PC-3 (cell line): ENCODE data around the gene ESPNL. TPM values are rescaled to one million over a fixed set of nuclear protein-coding genes. Genes with fewer than 3 reads are reported as not detected.

Experiments used
- ATAC-seq: fragments of 200-7000 bp; cut with Tn5 transposase; 2 replicates; pipeline ENCODE4 v1.9.1; 2020; ENCODE audit warnings: mild to moderate bottlenecking, moderate library complexity
- BruUV-seq: library from RNA; stranded (reverse); fragments of 400-500 nt; replicated peaks from 2 replicates; lab custom pipeline; 2021; lab: Mats Ljungman, UMichigan
- CTCF ChIA-PET: fragments of 300-600 bp; sonication (Branson Sonifier 250); formaldehyde crosslinking; loops from one replicate; lab custom pipeline; 2022; ENCODE audit warnings: antibody characterized with exemption; lab: Charles Lee
- POLR2A ChIA-PET: fragments of 300-600 bp; sonication (Branson Sonifier 250); formaldehyde crosslinking; loops from one replicate; lab custom pipeline; 2022; ENCODE audit warnings: antibody characterized with exemption; ENCODE audit not compliant: unreplicated experiment; lab: Charles Lee
- DNase-seq: peaks from one replicate; pipeline ENCODE4 v3.0.0-alpha.2; 2015
- H2AFZ ChIP-seq: fragments of 300-600 bp; sonication (generic); 2 replicates; pipeline ENCODE4 v1.6.0; 2016; ENCODE audit warnings: antibody characterized with exemption, low read length
- H3F3A ChIP-seq: fragments of 300-600 bp; sonication (generic); one replicate; pipeline ENCODE4 v1.6.0; 2017; ENCODE audit warnings: antibody characterized with exemption, low read length, control low read depth, mild to moderate bottlenecking; ENCODE audit not compliant: unreplicated experiment
- H3K27ac ChIP-seq: fragments of 300-600 bp; sonication (generic); 2 replicates; pipeline ENCODE4 v1.5.1; 2016; ENCODE audit warnings: mild to moderate bottlenecking, low read length
- H3K27me3 ChIP-seq: fragments of 300-600 bp; sonication (generic); 2 replicates; pipeline ENCODE4 v1.6.1; 2016; ENCODE audit warnings: low read length, mixed read lengths
- H3K36me3 ChIP-seq: fragments of 300-600 bp; sonication (generic); 2 replicates; pipeline ENCODE4 v1.6.1; 2016; ENCODE audit warnings: low read depth, mixed run types, low read length, mixed read lengths
- H3K4me1 ChIP-seq: fragments of 300-600 bp; sonication (generic); 2 replicates; pipeline ENCODE4 v1.5.1; 2016; ENCODE audit warnings: low read length; ENCODE audit not compliant: insufficient read depth
- H3K4me2 ChIP-seq: fragments of 300-600 bp; sonication (generic); 2 replicates; pipeline ENCODE4 v1.6.0; 2016; ENCODE audit warnings: low read length
- H3K4me3 ChIP-seq: fragments of 300-600 bp; sonication (generic); 2 replicates; pipeline ENCODE4 v1.5.1; 2016; ENCODE audit warnings: mild to moderate bottlenecking, low read length, mixed read lengths
- H3K79me2 ChIP-seq: fragments of 300-600 bp; sonication (generic); 2 replicates; pipeline ENCODE4 v1.6.1; 2017; ENCODE audit warnings: low read length, mixed read lengths
- H3K9ac ChIP-seq: fragments of 300-600 bp; sonication (generic); 2 replicates; pipeline ENCODE4 v1.6.0; 2016; ENCODE audit warnings: mild to moderate bottlenecking, low read length
- H3K9me2 ChIP-seq: fragments of 300-600 bp; sonication (generic); replicated peaks from 2 replicates; pipeline ENCODE4 v1.6.1; 2016; ENCODE audit warnings: mixed run types, low read length, mixed read lengths
- H3K9me3 ChIP-seq: fragments of 300-600 bp; sonication (generic); 2 replicates; pipeline ENCODE4 v1.6.1; 2016; ENCODE audit warnings: low read length, mixed read lengths
- H4K20me1 ChIP-seq: fragments of 300-600 bp; sonication (generic); 2 replicates; pipeline ENCODE4 v1.6.1; 2016; ENCODE audit warnings: low read length, mixed read lengths
- EZH2 ChIP-seq: fragments of 300-600 bp; sonication (generic); IDR thresholded peaks from one replicate; pipeline ENCODE4 v1.6.1; 2017; ENCODE audit warnings: antibody characterized with exemption, mild to moderate bottlenecking, low read length; ENCODE audit not compliant: unreplicated experiment
- EZH2phosphoT487 ChIP-seq: fragments of 300-600 bp; sonication (generic); IDR thresholded peaks from 2 replicates; pipeline ENCODE4 v1.6.1; 2018; ENCODE audit warnings: mild to moderate bottlenecking, antibody characterized with exemption, low read length, borderline replicate concordance
- intact Hi-C: fragments of 100-400 bp; cut with micrococcal nuclease; formaldehyde crosslinking; loops from 2 replicates; pipeline ENCODE4 v1.9.0; 2023
- total RNA-seq: library from RNA; depleted of rRNA; stranded (reverse); fragments of >200 nt; gene quantifications from 2 replicates; pipeline ENCODE4 v1.2.3, GENCODE V29; 2014
- TF ChIP-seq, protein P1 (sequence below): fragments of 300-600 bp; sonication (generic); conservative IDR thresholded peaks from 2 replicates; pipeline ENCODE4 v1.5.1; 2017; ENCODE audit warnings: antibody characterized with exemption, low read depth, mild to moderate bottlenecking, low read length

ESPNL gene
- total RNA-seq, 1 experiment from 2014 or later = not detected

GRCh38 chr2:238093181-238094140 lies 6.7 kb upstream of the ESPNL start:
- Histone ChIP-seq H3K4me1 (no peaks in the 10 kb centered on the region), H3K9me2 (no peaks in the 10 kb centered on the region), H3K36me3 (no peaks in the 10 kb centered on the region), H3K9ac (no peak overlapping the region), H3K79me2 (no peaks in the 10 kb centered on the region), H3K4me2 (no peak overlapping the region), H3K4me3 (no peak overlapping the region), H2AFZ (no peak overlapping the region), H3F3A (no peaks in the 10 kb centered on the region), H4K20me1 (no peaks in the 10 kb centered on the region), H3K9me3 (no peaks in the 10 kb centered on the region), H3K27ac (no peak overlapping the region), H3K27me3 (no peaks in the 10 kb centered on the region)
- no peak for ATAC-seq
- ChIA-PET CTCF (no interaction called here), POLR2A (no interaction called here)
- no peak for DNase-seq
- intact Hi-C loops = no loop called here
- TF ChIP-seq, protein P1, sequence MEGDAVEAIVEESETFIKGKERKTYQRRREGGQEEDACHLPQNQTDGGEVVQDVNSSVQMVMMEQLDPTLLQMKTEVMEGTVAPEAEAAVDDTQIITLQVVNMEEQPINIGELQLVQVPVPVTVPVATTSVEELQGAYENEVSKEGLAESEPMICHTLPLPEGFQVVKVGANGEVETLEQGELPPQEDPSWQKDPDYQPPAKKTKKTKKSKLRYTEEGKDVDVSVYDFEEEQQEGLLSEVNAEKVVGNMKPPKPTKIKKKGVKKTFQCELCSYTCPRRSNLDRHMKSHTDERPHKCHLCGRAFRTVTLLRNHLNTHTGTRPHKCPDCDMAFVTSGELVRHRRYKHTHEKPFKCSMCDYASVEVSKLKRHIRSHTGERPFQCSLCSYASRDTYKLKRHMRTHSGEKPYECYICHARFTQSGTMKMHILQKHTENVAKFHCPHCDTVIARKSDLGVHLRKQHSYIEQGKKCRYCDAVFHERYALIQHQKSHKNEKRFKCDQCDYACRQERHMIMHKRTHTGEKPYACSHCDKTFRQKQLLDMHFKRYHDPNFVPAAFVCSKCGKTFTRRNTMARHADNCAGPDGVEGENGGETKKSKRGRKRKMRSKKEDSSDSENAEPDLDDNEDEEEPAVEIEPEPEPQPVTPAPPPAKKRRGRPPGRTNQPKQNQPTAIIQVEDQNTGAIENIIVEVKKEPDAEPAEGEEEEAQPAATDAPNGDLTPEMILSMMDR = no peak
- no TSS peak for BruUV-seq

GRCh38 chr2:238094438-238095022 lies 5.6 kb upstream of the ESPNL start:
- ChIA-PET POLR2A (no interaction called here), CTCF (no interaction called here)
- Histone ChIP-seq H3K27me3 (no peaks in the 10 kb centered on the region), H3F3A (no peaks in the 10 kb centered on the region), H3K9ac (no peak overlapping the region), H4K20me1 (no peaks in the 10 kb centered on the region), H2AFZ (no peak overlapping the region), H3K4me1 (peaks cover 10% of the 10 kb centered on the region), H3K36me3 (no peaks in the 10 kb centered on the region), H3K9me2 (no peaks in the 10 kb centered on the region), H3K4me3 (no peak overlapping the region), H3K27ac (no peak overlapping the region), H3K9me3 (no peaks in the 10 kb centered on the region), H3K79me2 (no peaks in the 10 kb centered on the region), H3K4me2 (no peak overlapping the region)
- BruUV-seq = no TSS peak
- ATAC-seq (no peak), DNase-seq (no peak)
- intact Hi-C loops = no loop called here
- TF ChIP-seq EZH2 (no peak), EZH2phosphoT487 (no peak)
- TF ChIP-seq, protein P1 = no peak

- H3K9me2 ChIP-seq = no peaks in the 10 kb centered on the region
- ChIA-PET POLR2A (no interaction called here), CTCF (interaction anchor here (0.6 kb wide), 1 partner anchor 33 kb away, joined by 3 read pairs; no protein-coding TSS in a partner anchor)
- no peak overlapping the region for H3K27ac ChIP-seq
- ATAC-seq (no peak), DNase-seq (no peak)
- peaks cover 11% of the 10 kb centered on the region for H3K4me1 ChIP-seq
- no peak overlapping the region for H3K9ac ChIP-seq
- H3F3A ChIP-seq = no peaks in the 10 kb centered on the region
- H3K79me2 ChIP-seq = no peaks in the 10 kb centered on the region
- H3K4me2 ChIP-seq = no peak overlapping the region
- H4K20me1 ChIP-seq = no peaks in the 10 kb centered on the region
- H3K36me3 ChIP-seq = no peaks in the 10 kb centered on the region
- H3K9me3 ChIP-seq = no peaks in the 10 kb centered on the region
- intact Hi-C loops = no loop called here
- H3K27me3 ChIP-seq = no peaks in the 10 kb centered on the region
- no peak for TF ChIP-seq EZH2phosphoT487
- TF ChIP-seq, protein P1 = no peak
- no peak for TF ChIP-seq EZH2
- H2AFZ ChIP-seq = no peak overlapping the region
- BruUV-seq = no TSS peak
- no peak overlapping the region for H3K4me3 ChIP-seq
These were observed 5.0 kb upstream of the ESPNL start for GRCh38 chr2:238095143-238095542.
